ENCODE results near the gene MEGF10.

MEGF10 gene

DNA sequence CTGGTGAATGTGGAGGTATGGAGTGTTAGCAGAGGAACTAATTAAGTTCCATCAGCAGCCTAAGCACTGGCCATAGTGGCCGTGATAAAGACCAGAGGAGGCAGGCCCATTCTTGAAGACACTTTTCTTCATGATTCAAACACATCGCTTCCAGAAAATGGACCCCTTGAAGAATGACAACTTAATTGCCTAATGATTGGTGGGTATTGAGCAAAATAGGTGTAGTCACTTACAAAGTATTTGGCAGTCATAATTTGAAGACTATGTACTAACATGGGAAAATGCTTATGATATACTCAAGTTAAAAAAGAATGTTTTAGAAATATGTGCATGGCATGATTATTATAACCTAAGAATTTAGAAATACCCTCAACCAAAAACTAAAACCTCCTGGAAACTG lies 44.8 kb downstream of the MEGF10 start:
- H3K9me3 ChIP-seq (ENCODE audit: low read length), result no peaks in the 10 kb centered on the region
- no peaks in the 10 kb centered on the region for H3K79me2 ChIP-seq (ENCODE audit: insufficient read depth, low read length)
- H3K4me3 ChIP-seq (ENCODE audit: low read depth, low read length, poor library complexity, severe bottlenecking), result no peak overlapping the region
- H3K9me2 ChIP-seq (ENCODE audit: low read depth, low read length), result no peaks in the 10 kb centered on the region
- no peak overlapping the region for H3K27ac ChIP-seq (ENCODE audit: low read depth, low read length, poor library complexity, severe bottlenecking)
- H3F3A ChIP-seq (ENCODE audit: insufficient read depth, low read length), result no peaks in the 10 kb centered on the region
- no peak overlapping the region for H2AFZ ChIP-seq (ENCODE audit: low read length)
- H4K20me1 ChIP-seq (ENCODE audit: insufficient read depth, low read length), result no peaks in the 10 kb centered on the region
- no peak overlapping the region for H3K4me2 ChIP-seq (ENCODE audit: low read length)
- H3K9ac ChIP-seq (ENCODE audit: low read length), result no peak overlapping the region
- no peaks in the 10 kb centered on the region for H3K36me3 ChIP-seq (ENCODE audit: insufficient read depth, low read length)
- no peaks in the 10 kb centered on the region for H3K27me3 ChIP-seq (ENCODE audit: insufficient read depth, low read length)
- TF ChIP-seq, protein P1, sequence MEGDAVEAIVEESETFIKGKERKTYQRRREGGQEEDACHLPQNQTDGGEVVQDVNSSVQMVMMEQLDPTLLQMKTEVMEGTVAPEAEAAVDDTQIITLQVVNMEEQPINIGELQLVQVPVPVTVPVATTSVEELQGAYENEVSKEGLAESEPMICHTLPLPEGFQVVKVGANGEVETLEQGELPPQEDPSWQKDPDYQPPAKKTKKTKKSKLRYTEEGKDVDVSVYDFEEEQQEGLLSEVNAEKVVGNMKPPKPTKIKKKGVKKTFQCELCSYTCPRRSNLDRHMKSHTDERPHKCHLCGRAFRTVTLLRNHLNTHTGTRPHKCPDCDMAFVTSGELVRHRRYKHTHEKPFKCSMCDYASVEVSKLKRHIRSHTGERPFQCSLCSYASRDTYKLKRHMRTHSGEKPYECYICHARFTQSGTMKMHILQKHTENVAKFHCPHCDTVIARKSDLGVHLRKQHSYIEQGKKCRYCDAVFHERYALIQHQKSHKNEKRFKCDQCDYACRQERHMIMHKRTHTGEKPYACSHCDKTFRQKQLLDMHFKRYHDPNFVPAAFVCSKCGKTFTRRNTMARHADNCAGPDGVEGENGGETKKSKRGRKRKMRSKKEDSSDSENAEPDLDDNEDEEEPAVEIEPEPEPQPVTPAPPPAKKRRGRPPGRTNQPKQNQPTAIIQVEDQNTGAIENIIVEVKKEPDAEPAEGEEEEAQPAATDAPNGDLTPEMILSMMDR (IDR thresholded peaks at IDR 0.05; ENCODE audit: low read length), result no peak
- TF ChIP-seq EZH2 (IDR thresholded peaks at IDR 0.05; ENCODE audit: borderline replicate concordance, low read length), result no peak
- no peaks in the 10 kb centered on the region for H3K4me1 ChIP-seq (ENCODE audit: insufficient read depth, low read length, severe bottlenecking)

GRCh38 chr5:127337876-127338275 lies 47.3 kb downstream of the MEGF10 start:
- H3F3A ChIP-seq (ENCODE audit: insufficient read depth, low read length), result no peaks in the 10 kb centered on the region
- H3K9me2 ChIP-seq (ENCODE audit: low read depth, low read length), result no peaks in the 10 kb centered on the region
- no peak overlapping the region for H3K9ac ChIP-seq (ENCODE audit: low read length)
- no peak overlapping the region for H3K4me2 ChIP-seq (ENCODE audit: low read length)
- no peaks in the 10 kb centered on the region for H4K20me1 ChIP-seq (ENCODE audit: insufficient read depth, low read length)
- H2AFZ ChIP-seq (ENCODE audit: low read length), result no peak overlapping the region
- no peaks in the 10 kb centered on the region for H3K79me2 ChIP-seq (ENCODE audit: insufficient read depth, low read length)
- H3K36me3 ChIP-seq (ENCODE audit: insufficient read depth, low read length), result no peaks in the 10 kb centered on the region
- H3K9me3 ChIP-seq (ENCODE audit: low read length), result no peaks in the 10 kb centered on the region
- TF ChIP-seq, protein P1 (IDR thresholded peaks at IDR 0.05; ENCODE audit: low read length), result no peak
- TF ChIP-seq EZH2 (IDR thresholded peaks at IDR 0.05; ENCODE audit: borderline replicate concordance, low read length), result no peak
- no peaks in the 10 kb centered on the region for H3K4me1 ChIP-seq (ENCODE audit: insufficient read depth, low read length, severe bottlenecking)
- H3K27me3 ChIP-seq (ENCODE audit: insufficient read depth, low read length), result no peaks in the 10 kb centered on the region
- no peak overlapping the region for H3K27ac ChIP-seq (ENCODE audit: low read depth, low read length, poor library complexity, severe bottlenecking)
- no peak overlapping the region for H3K4me3 ChIP-seq (ENCODE audit: low read depth, low read length, poor library complexity, severe bottlenecking)

GRCh38 chr5:127338501-127338900 lies 47.9 kb downstream of the MEGF10 start:
- Histone ChIP-seq H3K27me3 (ENCODE audit: insufficient read depth, low read length) (no peaks in the 10 kb centered on the region), H3K9me3 (ENCODE audit: low read length) (no peaks in the 10 kb centered on the region), H3K9me2 (ENCODE audit: low read depth, low read length) (no peaks in the 10 kb centered on the region), H3K4me3 (ENCODE audit: low read depth, low read length, poor library complexity, severe bottlenecking) (no peak overlapping the region), H2AFZ (ENCODE audit: low read length) (no peak overlapping the region), H3K4me1 (ENCODE audit: insufficient read depth, low read length, severe bottlenecking) (no peaks in the 10 kb centered on the region), H3K27ac (ENCODE audit: low read depth, low read length, poor library complexity, severe bottlenecking) (no peak overlapping the region), H3K4me2 (ENCODE audit: low read length) (no peak overlapping the region), H3K79me2 (ENCODE audit: insufficient read depth, low read length) (no peaks in the 10 kb centered on the region), H3K9ac (ENCODE audit: low read length) (no peak overlapping the region), H3K36me3 (ENCODE audit: insufficient read depth, low read length) (no peaks in the 10 kb centered on the region), H3F3A (ENCODE audit: insufficient read depth, low read length) (no peaks in the 10 kb centered on the region), H4K20me1 (ENCODE audit: insufficient read depth, low read length) (no peaks in the 10 kb centered on the region)
- TF ChIP-seq, protein P1 (IDR thresholded peaks at IDR 0.05; ENCODE audit: low read length), result no peak
- no peak for TF ChIP-seq EZH2 (IDR thresholded peaks at IDR 0.05; ENCODE audit: borderline replicate concordance, low read length)
